Neutrophil (primary cell): ENCODE results near the gene RPL27.

ENCODE experiments used
- H3K27ac ChIP-seq: fragments of 200-600 bp; sonication (generic); 2 replicates; pipeline ENCODE4 v1.5.1; 2016; ENCODE audit warnings: mild to moderate bottlenecking, moderate library complexity
- H3K27me3 ChIP-seq: fragments of 200-600 bp; sonication (generic); 2 replicates; pipeline ENCODE4 v1.6.0; 2016; ENCODE audit warnings: mild to moderate bottlenecking
- H3K36me3 ChIP-seq: fragments of 200-600 bp; sonication (generic); 2 replicates; pipeline ENCODE4 v1.5.1; 2017
- H3K4me1 ChIP-seq, 2 experiments: fragments of 200-600 bp in 1 of 2; sonication (generic) in 1 of 2; 1 replicate in 1 of 2; 2 replicates in 1 of 2; pipeline versions ENCODE4 v1.5.1 to v1.6.1; 2013 to 2016; ENCODE audit warnings: low read depth in 1 of 2, low read length in 1 of 2, mild to moderate bottlenecking in 1 of 2, moderate library complexity in 1 of 2; ENCODE audit not compliant: control insufficient read depth in 1 of 2, insufficient read depth in 1 of 2
- H3K4me3 ChIP-seq, 2 experiments: fragments of 200-600 bp in 1 of 2; sonication (generic) in 1 of 2; 1 replicate in 1 of 2; 2 replicates in 1 of 2; pipeline ENCODE4 v1.5.1; 2013 to 2016; ENCODE audit warnings: low read depth in 1 of 2, low read length in 1 of 2, mild to moderate bottlenecking in 1 of 2, moderate library complexity in 1 of 2
- H3K9me3 ChIP-seq: fragments of 200-600 bp; sonication (generic); 2 replicates; pipeline ENCODE4 v1.5.1; 2016
- CTCF ChIP-seq: fragments of 200-600 bp; sonication (generic); IDR thresholded peaks from 2 replicates; pipeline ENCODE4 v1.5.1; 2016; ENCODE audit warnings: antibody characterized with exemption

Gene RPL27

GRCh38 chr17:43003542-43004172, 5.4 kb downstream of the RPL27 start:
- no peaks in the 10 kb centered on the region for H3K9me3 ChIP-seq
- peaks cover 64% of the 10 kb centered on the region in 2 experiments for H3K4me1 ChIP-seq
- H3K4me3 ChIP-seq = no peak overlapping the region
- no peak for TF ChIP-seq CTCF
- peak overlapping the region; percentile 57 for H3K27ac ChIP-seq
- H3K36me3 ChIP-seq = peaks cover 6% of the 10 kb centered on the region
- H3K27me3 ChIP-seq = no peaks in the 10 kb centered on the region

- TF ChIP-seq CTCF = peak; percentile 48
- Histone ChIP-seq H3K36me3 (peaks cover 10% of the 10 kb centered on the region), H3K9me3 (no peaks in the 10 kb centered on the region), H3K4me3 (peak within 1 kb of the TSS; percentile 81 to 95), H3K27ac (peak within 1 kb of the TSS; percentile 95), H3K27me3 (no peaks in the 10 kb centered on the region), H3K4me1 (peaks cover 33 to 35% of the 10 kb centered on the region in 2 experiments)
Measured at GRCh38 chr17:43006639-43007551, 8.7 kb downstream of the RPL27 start, which contains the start of gene IFI35. TSS of gene IFI35 (plus strand) at chr17:43006784. CDS start at chr17:43006948, 164 bp downstream.

- no peak overlapping the region for H3K27ac ChIP-seq
- no peak overlapping the region for H3K4me3 ChIP-seq
- H3K9me3 ChIP-seq = no peaks in the 10 kb centered on the region
- peaks cover 28 to 32% of the 10 kb centered on the region in 2 experiments for H3K4me1 ChIP-seq
- no peak for TF ChIP-seq CTCF
- peaks cover 43% of the 10 kb centered on the region for H3K36me3 ChIP-seq
- H3K27me3 ChIP-seq = no peaks in the 10 kb centered on the region
Measured at GRCh38 chr17:43010667-43011308, 12.6 kb downstream of the RPL27 start.

GRCh38 chr17:43011728-43012472, 13.7 kb downstream of the RPL27 start:
- Histone ChIP-seq H3K4me1 (peaks cover 25 to 29% of the 10 kb centered on the region in 2 experiments), H3K27me3 (no peaks in the 10 kb centered on the region), H3K9me3 (no peaks in the 10 kb centered on the region), H3K36me3 (peaks cover 53% of the 10 kb centered on the region), H3K27ac (no peak overlapping the region), H3K4me3 (no peak overlapping the region)
- TF ChIP-seq CTCF = no peak

- Histone ChIP-seq H3K9me3 (no peaks in the 10 kb centered on the region), H3K27me3 (no peaks in the 10 kb centered on the region), H3K27ac (peak overlapping the region; percentile 55), H3K4me3 (no peak overlapping the region), H3K36me3 (peaks cover 53% of the 10 kb centered on the region), H3K4me1 (peaks cover 24 to 28% of the 10 kb centered on the region in 2 experiments)
- no peak for TF ChIP-seq CTCF
Measured at GRCh38 chr17:43013296-43013695, 15.1 kb downstream of the RPL27 start.
